Heart left ventricle (tissue), 13 donors: Measurements from ENCODE around the gene IPO13.

Experiments used
- CTCF ChIP-seq, 12 donors: fragments of 200-600 bp; sonication (generic) in 4 of 12; IDR thresholded peaks; one replicate each; pipeline versions ENCODE4 v1.5.0 to v1.8.0; 2018 to 2022; ENCODE audit warnings: antibody characterized with exemption in 12 of 12, mild to moderate bottlenecking in 5 of 12
- POLR2A ChIP-seq, 2 donors: fragments of 450-650 bp; IDR thresholded peaks; one replicate each; pipeline ENCODE4 v1.6.1; 2017; ENCODE audit warnings: antibody characterized with exemption in 2 of 2, mild to moderate bottlenecking in 2 of 2, moderate library complexity in 2 of 2
- donor health status: ischemic (EF 13 %, LVEDD 7.1; RV severe dilation, severe dysfunction).
- donor health status: DM: no; HTN: yes; CAD: no.
- donor health status: DM: no; HTN: no; CAD: no.
- donor health status: ischemic (EF 25% LVEDD 6.9; RV normal size, moderate dysfunction).
- donor health status: ischemic (EF 25% LVEDD 5.7; RV mildly dilated, moderate dysfunction).
- donor health status: ischemic (EF 35%, LVEDD 5.7; RV mildly dilated, moderate dysfunction).
- donor health status: nonischemic (EF 11% LVEDD 7.7; RV severe dilation, severe dysfunction).
- donor health status: DM: yes; HTN: yes; CAD: no.
- donor health status: PGD.
- donor health status: ischemic (EF 29% LVEDD 5.4; RV normal size, mild dysfunction).
- donor health status: nonischemic (EF 23%, LVEDD 6.1; RV moderate dilation, normal function).

GRCh38 chr1:43913666-43914360, 32.9 kb upstream of the IPO13 start:
- TF ChIP-seq CTCF (IDR thresholded peaks at IDR 0.05) (no peak), POLR2A (IDR thresholded peaks at IDR 0.05) (no peak)
